OCI-LY1 (cell line): Measurements from ENCODE around the gene MYH7B.

ENCODE experiments used
- EZH2 ChIP-seq: fragments of 200-600 bp; sonication (generic), shearing (Covaris generic); IDR thresholded peaks from 2 replicates; pipeline ENCODE4 v1.8.0; 2017; ENCODE audit warnings: borderline replicate concordance, mixed run types, mild to moderate bottlenecking, antibody characterized with exemption, low read length, moderate library complexity, mixed read lengths
- TF ChIP-seq, protein P1 (sequence below): fragments of 200-600 bp; sonication (generic), shearing (Covaris generic); IDR thresholded peaks from 2 replicates; pipeline ENCODE4 v1.5.1; 2017; ENCODE audit warnings: mild to moderate bottlenecking, antibody characterized with exemption, low read length, moderate library complexity, mixed read lengths

DNA sequence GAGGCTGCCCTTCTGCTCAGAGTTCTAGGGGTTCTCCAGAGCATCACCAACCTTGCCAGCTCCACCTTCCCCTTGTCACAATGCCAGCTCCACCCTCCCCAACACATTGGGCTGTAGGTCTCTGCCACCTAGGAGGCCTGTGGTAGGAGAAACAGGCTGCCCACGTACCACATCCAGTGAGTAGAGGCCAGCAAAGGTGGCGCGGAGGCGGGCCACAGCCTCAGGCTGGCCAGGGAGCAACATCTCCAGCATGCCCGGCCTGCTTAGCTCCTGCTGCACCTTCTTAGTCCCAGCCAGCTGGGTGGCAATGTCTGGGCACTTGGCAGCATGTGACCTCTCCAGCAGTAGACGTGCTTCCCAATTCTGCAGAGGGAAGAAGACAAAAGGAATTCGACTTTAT lies 23.9 kb upstream of the MYH7B start:
- TF ChIP-seq, protein P1, sequence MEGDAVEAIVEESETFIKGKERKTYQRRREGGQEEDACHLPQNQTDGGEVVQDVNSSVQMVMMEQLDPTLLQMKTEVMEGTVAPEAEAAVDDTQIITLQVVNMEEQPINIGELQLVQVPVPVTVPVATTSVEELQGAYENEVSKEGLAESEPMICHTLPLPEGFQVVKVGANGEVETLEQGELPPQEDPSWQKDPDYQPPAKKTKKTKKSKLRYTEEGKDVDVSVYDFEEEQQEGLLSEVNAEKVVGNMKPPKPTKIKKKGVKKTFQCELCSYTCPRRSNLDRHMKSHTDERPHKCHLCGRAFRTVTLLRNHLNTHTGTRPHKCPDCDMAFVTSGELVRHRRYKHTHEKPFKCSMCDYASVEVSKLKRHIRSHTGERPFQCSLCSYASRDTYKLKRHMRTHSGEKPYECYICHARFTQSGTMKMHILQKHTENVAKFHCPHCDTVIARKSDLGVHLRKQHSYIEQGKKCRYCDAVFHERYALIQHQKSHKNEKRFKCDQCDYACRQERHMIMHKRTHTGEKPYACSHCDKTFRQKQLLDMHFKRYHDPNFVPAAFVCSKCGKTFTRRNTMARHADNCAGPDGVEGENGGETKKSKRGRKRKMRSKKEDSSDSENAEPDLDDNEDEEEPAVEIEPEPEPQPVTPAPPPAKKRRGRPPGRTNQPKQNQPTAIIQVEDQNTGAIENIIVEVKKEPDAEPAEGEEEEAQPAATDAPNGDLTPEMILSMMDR, result no peak
- no peak for TF ChIP-seq EZH2
